A549 (cell line): ENCODE data around the gene TRDN. TPM values are rescaled to one million over a fixed set of nuclear protein-coding genes. Genes with fewer than 3 reads are reported as not detected.

Experiments
- ATAC-seq, 2 experiments: fragments of 200-7000 bp in 1 of 2; fragments of >200 bp in 1 of 2; cut with Nextera tagmentation in 1 of 2; cut with Tn5 transposase in 1 of 2; 3 replicates each; pipeline versions ENCODE4 v1.8.0 to v1.9.1; 2018 to 2020; ENCODE audit warnings: mild to moderate bottlenecking in 1 of 2, moderate library complexity in 1 of 2
- CTCF ChIA-PET: fragments of 300-600 bp; sonication (Branson Sonifier 250); formaldehyde crosslinking; extraction: SDS; loops from one replicate; lab custom pipeline; 2021; ENCODE audit warnings: antibody characterized with exemption, inconsistent platforms; lab: Yijun Ruan, JAX
- POLR2A ChIA-PET: fragments of 350-600 bp; formaldehyde crosslinking; extraction: SDS; loops from one replicate; lab custom pipeline; 2021; ENCODE audit warnings: antibody characterized with exemption, inconsistent platforms; lab: Yijun Ruan, JAX
- DNase-seq, 2 experiments: peaks; one replicate each; pipeline versions ENCODE4 v3.0.0 to v3.0.0-alpha.2; 2011 to 2016; ENCODE audit warnings: low read depth in 1 of 2, low spot score in 1 of 2
- FAIRE-seq: peaks from 2 replicates; lab custom pipeline; 2011; peaks lifted over from hg19 to GRCh38; lab: Jason Lieb, UNC
- H3K27ac ChIP-seq, 2 experiments: fragments of >200 bp; sonication (Bioruptor Twin); formaldehyde crosslinking; 3 replicates each; pipeline ENCODE4 v1.5.1; 2016 to 2017
- H3K4me1 ChIP-seq: fragments of >200 bp; sonication (Bioruptor Twin); formaldehyde crosslinking; 3 replicates; pipeline ENCODE4 v1.6.1; 2016
- H3K4me2 ChIP-seq: fragments of >200 bp; sonication (Bioruptor Twin); formaldehyde crosslinking; 3 replicates; pipeline ENCODE4 v1.6.1; 2016
- H3K4me3 ChIP-seq: fragments of >200 bp; sonication (Bioruptor Twin); formaldehyde crosslinking; 3 replicates; pipeline ENCODE4 v1.5.1; 2016
- H3K9me3 ChIP-seq: fragments of >200 bp; sonication (Bioruptor Twin); formaldehyde crosslinking; 3 replicates; pipeline ENCODE4 v1.6.1; 2016
- BCL3 ChIP-seq: fragments of >200 bp; sonication (Bioruptor Twin); formaldehyde crosslinking; IDR thresholded peaks from 3 replicates; pipeline ENCODE4 v1.6.1; 2016
- BHLHE40 ChIP-seq: IDR thresholded peaks from 2 replicates; pipeline ENCODE4 v1.6.1; 2012; ENCODE audit warnings: low read depth, low read length, inconsistent platforms
- CBX2 ChIP-seq: fragments of 200-600 bp; sonication (generic); IDR thresholded peaks from 2 replicates; pipeline ENCODE4 v1.6.1; 2016; ENCODE audit warnings: low read depth, mild to moderate bottlenecking, borderline replicate concordance
- CHD2 ChIP-seq: fragments of 150-350 bp; IDR thresholded peaks from 2 replicates; pipeline ENCODE4 v1.6.1; 2014; ENCODE audit warnings: low read length; ENCODE audit not compliant: partially characterized antibody
- CHD4 ChIP-seq: fragments of 200-600 bp; sonication (generic); IDR thresholded peaks from 2 replicates; pipeline ENCODE4 v1.6.1; 2016; ENCODE audit warnings: antibody characterized with exemption, mild to moderate bottlenecking, borderline replicate concordance
- CTCF ChIP-seq: fragments of >200 bp; sonication (Bioruptor Twin); formaldehyde crosslinking; IDR thresholded peaks from 3 replicates; pipeline ENCODE4 v1.5.1; 2016
- EHF ChIP-seq: fragments of 250-450 bp; sonication (Bioruptor Pico); IDR thresholded peaks from 2 replicates; pipeline ENCODE4 v1.5.0; 2020; ENCODE audit warnings: mild to moderate bottlenecking
- ELK1 ChIP-seq: fragments of 150-350 bp; IDR thresholded peaks from 2 replicates; pipeline ENCODE4 v1.6.1; 2014; ENCODE audit warnings: low read depth, mild to moderate bottlenecking, low read length
- FOSL2 ChIP-seq, 2 experiments: fragments of 450-650 bp in 1 of 2; fragments of >200 bp in 1 of 2; sonication (Bioruptor Twin) in 1 of 2; formaldehyde crosslinking; IDR thresholded peaks; 2 replicates each; pipeline versions ENCODE4 v1.5.0 to v1.6.1; 2016 to 2020; ENCODE audit warnings: mild to moderate bottlenecking in 1 of 2, moderate library complexity in 1 of 2
- HEYL ChIP-seq: fragments of 250-450 bp; sonication (Bioruptor Pico); IDR thresholded peaks from 2 replicates; pipeline ENCODE4 v1.8.0; 2021; ENCODE audit warnings: mild to moderate bottlenecking, moderate library complexity
- HOXA7 ChIP-seq: fragments of 250-450 bp; sonication (Bioruptor Pico); IDR thresholded peaks from 2 replicates; pipeline ENCODE4 v1.5.0; 2020; ENCODE audit warnings: mild to moderate bottlenecking, moderate library complexity
- HOXB13 ChIP-seq: fragments of 250-450 bp; sonication (Bioruptor Pico); IDR thresholded peaks from 2 replicates; pipeline ENCODE4 v1.5.0; 2020; ENCODE audit warnings: low read depth, mild to moderate bottlenecking, moderate library complexity
- HOXB5 ChIP-seq: fragments of 250-450 bp; sonication (Bioruptor Pico); IDR thresholded peaks from 2 replicates; pipeline ENCODE4 v1.5.0; 2020; ENCODE audit warnings: mild to moderate bottlenecking, moderate library complexity
- KDM1A ChIP-seq: fragments of 200-600 bp; sonication (generic); IDR thresholded peaks from 2 replicates; pipeline ENCODE4 v1.6.1; 2016; ENCODE audit warnings: low read depth, mild to moderate bottlenecking
- MAFK ChIP-seq: fragments of 450-650 bp; IDR thresholded peaks from 2 replicates; pipeline ENCODE4 v1.6.1; 2014; ENCODE audit not compliant: partially characterized antibody
- NFE2L2 ChIP-seq: fragments of 150-350 bp; conservative IDR thresholded peaks from 2 replicates; pipeline ENCODE4 v1.6.1; 2014; ENCODE audit warnings: low read length
- PBX3 ChIP-seq: IDR thresholded peaks from 2 replicates; pipeline ENCODE4 v1.6.1; 2012
- POLR2A ChIP-seq: IDR thresholded peaks from 2 replicates; pipeline ENCODE4 v1.6.1; 2012; ENCODE audit warnings: mild to moderate bottlenecking, low read length
- RAD21 ChIP-seq, 2 experiments: fragments of >200 bp in 1 of 2; sonication (Bioruptor Twin) in 1 of 2; formaldehyde crosslinking in 1 of 2; IDR thresholded peaks in 1 of 2; conservative IDR thresholded peaks in 1 of 2; 2 replicates in 1 of 2; 3 replicates in 1 of 2; pipeline ENCODE4 v1.6.1; 2012 to 2018; ENCODE audit warnings: inconsistent platforms in 1 of 2
- RFX5 ChIP-seq: fragments of 450-650 bp; IDR thresholded peaks from 2 replicates; pipeline ENCODE4 v1.7.1; 2014; ENCODE audit warnings: antibody characterized with exemption, mild to moderate bottlenecking, moderate library complexity
- SMC3 ChIP-seq: fragments of >200 bp; sonication (Bioruptor Twin); formaldehyde crosslinking; IDR thresholded peaks from 3 replicates; pipeline ENCODE4 v1.6.1; 2018; ENCODE audit warnings: inconsistent platforms
- SREBF2 ChIP-seq: fragments of 450-650 bp; IDR thresholded peaks from 2 replicates; pipeline ENCODE4 v1.6.1; 2014; ENCODE audit warnings: mild to moderate bottlenecking, moderate library complexity
- TFCP2L1 ChIP-seq: fragments of 250-450 bp; sonication (Bioruptor Pico); IDR thresholded peaks from 2 replicates; pipeline ENCODE4 v1.5.0; 2021; ENCODE audit warnings: mild to moderate bottlenecking
- TP53 ChIP-seq: fragments of 250-450 bp; sonication (Bioruptor Pico); IDR thresholded peaks from 2 replicates; pipeline ENCODE4 v1.5.0; 2021; ENCODE audit warnings: mild to moderate bottlenecking, moderate library complexity
- ZFP36 ChIP-seq: fragments of 450-650 bp; IDR thresholded peaks from 2 replicates; pipeline ENCODE4 v1.6.1; 2014; ENCODE audit warnings: borderline replicate concordance; ENCODE audit not compliant: partially characterized antibody
- ZSCAN20 ChIP-seq: fragments of 250-450 bp; sonication (Bioruptor Pico); IDR thresholded peaks from 2 replicates; pipeline ENCODE4 v1.8.0; 2022; ENCODE audit warnings: mild to moderate bottlenecking, moderate library complexity
- WGBS: methylation state at CpG from one replicate; pipeline ENCODE4 v1.1.6; 2017; ENCODE audit errors: missing lambda C conversion rate; 5-methylcytosine and 5-hydroxymethylcytosine counted together
- polyA plus RNA-seq, 4 experiments: library from polyadenylated mRNA; depleted of rRNA in 3 of 4; stranded (reverse); fragments of >200 nt; fragmentation: RNase III in 1 of 4; extraction: RNeasy Plus Mini Kit Qiagen cat#74134 plus additional on column Dnase treatment in 1 of 4; gene quantifications; 2 replicates in 3 of 4; 3 replicates in 1 of 4; pipeline ENCODE4 v1.2.3, GENCODE V29; 2011 to 2017
- TF ChIP-seq, protein P1 (sequence below): IDR thresholded peaks from 2 replicates; pipeline ENCODE4 v1.6.1; 2012; ENCODE audit warnings: low read depth, borderline replicate concordance

The TRDN gene
- polyA plus RNA-seq, 2 of the 4 experiments (the other 2 are of a cell fraction) = not detected

GRCh38 chr6:123417535-123417934, 219.2 kb downstream of the TRDN start:
- ATAC-seq = no peak
- 14% methylated on average over 3 of the region's 3 CpGs for WGBS
- TF ChIP-seq CBX2 = no peak
- TF ChIP-seq MAFK = no peak
- TF ChIP-seq KDM1A = no peak
- no peak for TF ChIP-seq BCL3
- no peak for TF ChIP-seq ZFP36
- TF ChIP-seq HOXB13 = no peak
- TF ChIP-seq CHD2 = no peak
- no peak for TF ChIP-seq HOXA7 (CRISPR knock-in tag)
- TF ChIP-seq, protein P1, sequence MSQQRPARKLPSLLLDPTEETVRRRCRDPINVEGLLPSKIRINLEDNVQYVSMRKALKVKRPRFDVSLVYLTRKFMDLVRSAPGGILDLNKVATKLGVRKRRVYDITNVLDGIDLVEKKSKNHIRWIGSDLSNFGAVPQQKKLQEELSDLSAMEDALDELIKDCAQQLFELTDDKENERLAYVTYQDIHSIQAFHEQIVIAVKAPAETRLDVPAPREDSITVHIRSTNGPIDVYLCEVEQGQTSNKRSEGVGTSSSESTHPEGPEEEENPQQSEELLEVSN = no peak
- TF ChIP-seq NFE2L2 = no peak
- no peak for TF ChIP-seq EHF (CRISPR knock-in tag)
- no peak for TF ChIP-seq HEYL (CRISPR knock-in tag)
- no peak for TF ChIP-seq ZSCAN20 (CRISPR knock-in tag)
- TF ChIP-seq POLR2A = no peak
- no peak for TF ChIP-seq HOXB5 (CRISPR knock-in tag)
- TF ChIP-seq BHLHE40 = no peak
- no peak for TF ChIP-seq FOSL2 (IDR thresholded peaks at IDR 0.05)
- TF ChIP-seq FOSL2 (CRISPR knock-in tag; IDR thresholded peaks at IDR 0.05) = no peak
- no peak for TF ChIP-seq TFCP2L1 (CRISPR knock-in tag)
- no peak for TF ChIP-seq ELK1
- Histone ChIP-seq H3K9me3 (no peaks in the 10 kb centered on the region), H3K4me1 (no peaks in the 10 kb centered on the region), H3K4me2 (no peak overlapping the region), H3K27ac (no peak overlapping the region), H3K4me3 (no peak overlapping the region)
- no peak for DNase-seq
- no peak for FAIRE-seq
- CTCF ChIA-PET = interaction anchor here (1.3 to 3.6 kb wide), 2 partner anchors 298 to 548 kb away, joined by 4 to 22 read pairs; no protein-coding TSS in a partner anchor
- POLR2A ChIA-PET = no interaction called here

GRCh38 chr6:123415844-123416468, 220.8 kb downstream of the TRDN start:
- WGBS = 18% methylated on average over 6 of the region's 6 CpGs
- no peaks in the 10 kb centered on the region for H3K9me3 ChIP-seq
- ChIA-PET POLR2A (no interaction called here), CTCF (interaction anchor here (0.6 to 3.6 kb wide), 3 partner anchors 23 to 299 kb away, joined by 3 to 22 read pairs (median 3); no protein-coding TSS in a partner anchor)
- DNase-seq (peak; percentile 0 to 62), ATAC-seq (peak in 1 of 2 experiments; percentile 60; a peak in 2 of 6 replicates), FAIRE-seq (no peak)
- peak; percentile 68 for TF ChIP-seq CTCF
- TF ChIP-seq SREBF2 = no peak
- TF ChIP-seq CHD4 = no peak
- TF ChIP-seq RFX5 = no peak
- no peak for TF ChIP-seq HEYL (CRISPR knock-in tag)
- no peak for TF ChIP-seq PBX3
- no peak for TF ChIP-seq TP53 (CRISPR knock-in tag)
- peak; percentile 75 for TF ChIP-seq SMC3
- TF ChIP-seq RAD21 (conservative IDR thresholded peaks at IDR 0.05 in 1 of 2, IDR thresholded peaks at IDR 0.05 in 1 of 2) = peak; percentile 54 to 65
- H3K4me3 ChIP-seq = no peak overlapping the region
- no peaks in the 10 kb centered on the region for H3K4me1 ChIP-seq
- H3K27ac ChIP-seq = no peak overlapping the region
- H3K4me2 ChIP-seq = no peak overlapping the region
